Measurements from ENCODE around the gene BCL2L15.

The BCL2L15 gene

DNA sequence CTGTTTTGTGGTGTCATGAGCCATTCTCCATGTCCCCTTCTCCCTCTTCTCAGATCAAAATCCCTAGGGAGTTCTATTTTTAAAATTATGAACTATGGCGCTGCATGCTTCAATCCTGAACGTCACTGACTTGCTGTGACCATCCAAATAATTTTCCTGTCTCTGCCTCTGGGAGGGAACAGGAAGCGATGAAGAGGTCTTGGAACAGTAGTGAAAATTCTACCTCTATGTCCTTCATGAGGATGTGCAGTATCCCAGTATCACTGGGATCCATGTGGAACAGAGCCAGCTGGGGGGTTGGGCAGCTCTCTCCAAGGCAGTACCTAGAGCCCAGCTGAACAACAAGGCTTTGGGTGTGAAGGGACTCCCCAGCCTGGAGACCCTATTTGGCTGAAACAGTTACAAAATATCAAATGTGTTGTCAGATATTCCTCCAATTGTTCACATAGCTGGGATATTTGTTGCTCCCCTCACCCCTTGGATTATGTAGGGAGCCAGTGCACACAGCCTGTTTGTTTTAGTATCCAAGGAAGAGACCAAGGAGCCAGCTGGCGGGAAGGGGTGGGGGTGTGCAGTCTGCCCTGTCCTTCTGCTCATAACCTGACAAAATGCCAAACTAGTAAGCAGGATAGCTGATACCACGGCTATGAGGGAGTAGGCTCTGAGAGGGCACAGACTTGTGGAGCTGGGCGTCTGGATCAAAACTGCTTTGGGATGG lies 25.4 kb upstream of the BCL2L15 start:
- FAIRE-seq = no peak
- DNase-seq (ENCODE audit: insufficient read length, low spot score) = no peak

DNA sequence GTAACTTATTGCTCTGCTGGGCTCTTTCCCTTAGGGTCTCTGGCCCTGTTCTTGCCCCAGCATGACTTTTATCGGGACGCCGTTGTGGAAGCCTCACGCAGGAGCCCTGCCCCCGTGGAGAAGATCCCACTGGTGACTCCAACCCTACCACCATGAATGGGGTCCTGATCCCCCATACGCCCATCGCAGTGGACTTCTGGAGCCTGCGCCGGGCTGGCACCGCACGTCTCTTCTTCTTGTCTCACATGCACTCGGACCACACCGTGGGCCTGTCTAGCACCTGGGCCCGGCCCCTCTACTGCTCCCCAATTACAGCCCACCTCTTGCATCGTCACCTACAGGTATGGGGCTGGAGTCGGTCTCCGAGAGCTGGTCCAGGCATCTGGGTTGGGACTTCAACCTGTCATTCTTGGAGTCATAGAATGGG lies 18.1 kb upstream of the BCL2L15 start:
- no peak for DNase-seq (ENCODE audit: insufficient read length, low spot score)

DNA sequence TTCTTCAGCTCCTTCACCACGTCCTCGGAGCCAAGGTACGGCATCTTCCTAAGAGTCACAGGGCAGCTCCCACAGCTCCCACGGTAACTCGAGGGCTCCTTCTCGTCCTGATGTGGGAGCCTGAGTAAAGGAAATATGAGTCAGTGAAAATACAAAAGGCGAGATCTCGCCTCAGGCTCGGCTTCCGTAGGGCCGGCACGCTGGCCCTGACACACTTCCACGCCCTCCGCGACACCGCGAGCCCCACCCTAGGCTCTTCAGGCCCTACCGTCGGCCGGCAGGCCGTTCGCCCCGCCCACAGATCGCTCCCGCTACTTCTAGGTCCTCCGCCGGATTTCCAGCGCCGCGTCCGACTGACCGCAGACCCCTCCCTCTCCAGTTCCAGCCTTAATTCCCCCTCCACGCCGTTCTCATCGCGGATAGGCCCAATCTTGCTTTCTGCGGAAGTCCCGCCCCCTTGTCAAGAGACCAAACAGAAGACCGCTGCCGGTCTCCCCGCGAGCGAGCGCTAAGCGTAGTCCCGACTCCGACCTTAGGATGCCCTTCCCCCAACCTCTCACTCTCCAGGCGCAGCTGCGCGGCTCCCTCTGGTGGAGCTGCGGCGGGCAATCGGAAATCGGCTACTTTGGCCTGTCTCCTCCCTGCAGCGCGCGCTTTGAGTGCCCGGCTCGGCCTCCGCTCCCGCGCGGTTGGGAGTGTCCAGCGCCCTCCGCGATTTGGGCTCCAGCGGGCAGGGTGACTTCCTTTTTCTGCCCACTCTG lies 17.5 kb upstream of the BCL2L15 start, which contains the start of the genes AP4B1 and DCLRE1B:
Gene AP4B1 (minus strand): TSS at position 126 of the 761 bp plus-strand sequence. CDS start 82 bp downstream, at position 44.
Gene DCLRE1B (plus strand): TSS at position 653 of the 761 bp plus-strand sequence. CDS start 261 bp downstream, outside the sequence.
- DNase-seq (ENCODE audit: insufficient read length, low spot score) (peak; percentile 88), FAIRE-seq (peak; percentile 90)

More for the DNA sequence above, 18.1 kb upstream of the BCL2L15 start:
- no peak for FAIRE-seq

DNA sequence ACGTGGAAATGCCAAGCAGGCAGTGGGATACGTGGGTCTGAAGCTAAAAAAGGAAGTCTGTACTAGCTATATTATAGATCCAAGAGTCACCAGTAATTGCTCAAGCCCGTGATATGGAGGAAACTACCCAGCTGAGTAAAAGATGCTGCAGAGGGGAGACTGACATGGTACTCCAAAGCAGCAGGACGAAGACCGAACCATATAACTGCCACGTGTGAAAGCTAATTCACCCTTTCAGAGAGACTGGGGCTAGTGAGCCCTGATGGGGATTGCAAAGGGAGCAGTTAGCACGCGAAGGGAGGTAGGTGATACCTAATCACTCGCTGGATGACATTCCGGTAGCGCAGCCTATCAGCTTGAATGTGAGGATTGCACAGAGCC lies 16.9 kb upstream of the BCL2L15 start:
- DNase-seq (ENCODE audit: insufficient read length, low spot score) (no peak), FAIRE-seq (no peak)

DNA sequence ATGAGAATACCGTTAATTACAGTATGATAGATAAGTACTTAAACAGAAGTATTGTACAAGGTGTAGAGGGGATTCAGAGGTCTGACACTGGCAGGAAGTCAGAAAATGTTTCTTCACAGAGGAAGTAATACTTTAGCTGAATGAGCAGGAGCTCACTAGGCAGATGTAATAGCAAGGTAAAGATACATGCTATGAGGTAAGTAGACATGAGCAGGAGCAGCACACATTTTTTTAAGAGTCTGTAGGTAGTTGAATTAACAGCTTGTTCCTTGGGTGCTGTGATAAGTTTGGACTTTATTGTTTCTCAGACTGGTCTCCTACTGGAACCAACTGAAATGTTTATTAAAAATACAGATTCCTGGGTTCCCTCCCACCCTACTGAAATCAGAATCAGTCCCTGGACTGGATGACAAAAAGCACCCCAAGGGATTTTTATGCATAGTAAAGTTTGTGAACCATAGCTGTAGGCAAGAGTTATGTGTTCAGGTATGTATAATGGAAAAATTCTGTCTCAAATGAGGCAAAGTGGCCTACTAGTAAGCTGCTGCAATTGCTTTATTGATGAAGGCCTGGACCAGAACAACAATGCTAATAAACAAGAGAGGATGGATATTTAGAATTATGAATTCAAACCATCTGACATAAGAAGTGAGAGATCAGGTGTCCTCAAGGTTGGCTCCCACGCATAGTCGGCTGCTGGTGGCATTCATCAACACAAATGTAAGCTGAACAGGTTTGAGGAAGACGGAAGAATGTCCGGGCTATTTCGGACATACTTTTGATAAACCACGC lies 16.3 kb upstream of the BCL2L15 start:
- DNase-seq (ENCODE audit: insufficient read length, low spot score) (no peak), FAIRE-seq (no peak)

DNA sequence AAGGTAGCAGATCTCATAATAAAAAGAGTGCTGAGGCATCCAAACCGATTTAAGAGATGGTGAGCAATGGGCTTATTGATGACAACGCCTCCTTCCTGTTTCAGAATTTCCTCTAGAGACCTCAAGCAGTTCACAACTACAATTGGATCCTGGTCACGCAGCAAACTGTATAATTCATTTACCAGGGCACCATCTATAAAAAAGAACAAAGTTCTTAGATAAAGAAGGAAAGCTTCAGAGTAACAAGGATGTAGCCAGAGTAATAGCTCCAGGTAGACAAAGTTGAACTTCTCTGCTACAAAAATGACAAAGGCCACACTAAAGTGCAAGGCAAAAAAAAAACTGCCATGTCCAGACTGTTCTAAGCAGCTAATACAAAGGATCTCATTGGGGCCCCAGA lies 13.8 kb upstream of the BCL2L15 start:
- DNase-seq (ENCODE audit: insufficient read length, low spot score) = no peak
- no peak for FAIRE-seq

DNA sequence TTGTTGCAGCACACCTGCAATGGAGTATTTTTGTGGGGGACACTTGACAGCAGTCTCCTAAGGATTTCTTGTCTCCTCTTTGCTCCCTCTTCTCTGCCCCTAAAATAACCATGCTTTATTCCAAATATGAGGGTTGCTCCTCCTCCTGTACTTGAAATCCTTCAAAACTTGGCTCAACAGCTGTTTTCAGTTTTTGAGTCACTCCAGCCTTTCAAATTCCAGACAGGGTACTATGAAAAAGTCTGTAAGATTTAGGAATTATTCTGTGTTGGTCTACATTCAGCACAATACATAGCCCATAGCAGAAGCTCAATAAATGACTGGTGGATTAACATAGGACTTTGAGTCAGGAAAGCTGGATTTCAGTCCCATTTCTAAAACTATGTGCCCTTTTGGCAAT lies 11.7 kb upstream of the BCL2L15 start:
- FAIRE-seq (no peak), DNase-seq (ENCODE audit: insufficient read length, low spot score) (no peak)

DNA sequence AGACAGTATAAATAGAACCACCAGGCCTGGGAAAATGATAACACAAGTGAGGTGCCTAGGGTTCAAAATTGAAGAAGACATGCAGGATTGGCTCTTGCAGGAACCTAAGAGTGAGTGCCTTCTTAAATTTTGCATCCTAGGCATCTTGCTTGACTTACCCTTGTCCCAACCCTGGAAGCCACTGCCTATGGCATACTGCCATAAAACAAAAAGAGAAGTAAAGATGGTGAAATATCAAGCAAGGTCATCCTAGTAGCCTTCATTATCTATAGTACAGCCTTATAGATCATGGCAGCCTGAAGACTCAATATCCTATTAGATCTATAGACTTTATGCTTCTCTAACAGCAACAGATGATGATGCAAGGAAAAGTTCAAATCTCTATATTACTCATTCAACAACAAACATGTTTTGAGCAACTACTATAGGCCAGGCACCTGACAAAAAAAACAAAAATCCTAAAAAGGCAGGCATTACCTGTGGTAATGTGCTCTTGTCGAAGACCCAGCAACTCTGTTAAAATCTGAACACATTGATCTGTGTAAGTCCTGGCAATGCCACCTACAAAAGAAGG lies 10.9 kb upstream of the BCL2L15 start:
- no peak for DNase-seq (ENCODE audit: insufficient read length, low spot score)
- FAIRE-seq = no peak

DNA sequence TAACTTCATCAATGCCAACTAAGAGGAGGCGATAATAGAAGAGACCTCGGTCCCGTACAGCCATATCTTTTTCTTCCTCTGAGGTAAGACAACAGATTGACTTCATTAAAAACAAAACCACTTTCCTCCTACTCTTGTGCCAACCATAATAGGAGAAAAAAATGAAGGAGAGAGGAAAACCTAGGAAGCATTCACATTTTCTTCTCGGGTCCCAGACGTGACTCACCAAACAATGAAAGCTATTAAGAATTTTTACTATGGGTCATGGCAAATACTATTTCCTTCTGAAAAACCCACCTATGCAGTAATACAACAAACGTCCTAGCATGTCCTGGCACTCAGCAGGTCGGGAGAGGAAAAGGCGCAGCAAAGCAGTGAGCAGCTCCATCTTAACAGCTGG lies 8.6 kb upstream of the BCL2L15 start:
- FAIRE-seq = no peak
- DNase-seq (ENCODE audit: insufficient read length, low spot score) = no peak

DNA sequence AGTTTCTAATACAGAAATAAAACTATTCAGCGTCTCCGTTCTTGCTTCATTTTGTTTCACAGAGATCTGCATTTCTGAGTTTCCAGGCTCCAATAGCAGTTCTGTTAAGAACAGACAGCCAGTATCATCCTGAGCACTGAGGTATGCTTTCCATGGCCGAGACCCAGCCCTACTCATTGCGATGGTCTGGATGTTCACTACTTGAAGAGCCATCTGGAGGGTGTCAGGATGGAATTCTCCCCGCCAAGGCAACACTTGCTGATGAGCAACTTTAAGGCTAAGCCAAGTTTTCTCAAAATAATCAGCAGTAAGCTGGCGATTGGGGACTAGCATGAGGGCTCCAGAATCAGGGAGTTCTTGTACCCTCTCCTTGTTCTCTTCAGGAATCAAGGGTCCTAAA lies 7.7 kb upstream of the BCL2L15 start:
- no peak for FAIRE-seq
- no peak for DNase-seq (ENCODE audit: insufficient read length, low spot score)

DNA sequence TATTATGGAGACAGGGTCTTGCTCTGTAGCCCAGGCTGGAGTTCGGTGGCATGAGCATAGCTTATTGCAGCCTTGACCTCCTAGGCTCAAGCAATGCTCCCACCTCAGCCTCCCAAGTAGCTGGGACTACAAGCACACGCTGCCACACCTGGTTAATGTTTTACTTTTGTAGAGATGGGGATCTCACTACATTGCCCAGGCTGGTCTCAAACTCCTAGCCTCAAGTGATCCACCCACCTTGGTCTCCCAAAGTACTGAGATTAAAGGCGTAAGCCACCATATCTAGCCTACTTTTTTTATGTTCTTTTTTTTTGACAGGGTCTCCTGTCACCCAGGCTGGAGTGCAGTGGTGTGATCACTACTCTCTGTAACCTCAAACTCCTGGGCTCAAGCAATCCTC lies 5.9 kb upstream of the BCL2L15 start:
- no peak for FAIRE-seq
- no peak for DNase-seq (ENCODE audit: insufficient read length, low spot score)

DNA sequence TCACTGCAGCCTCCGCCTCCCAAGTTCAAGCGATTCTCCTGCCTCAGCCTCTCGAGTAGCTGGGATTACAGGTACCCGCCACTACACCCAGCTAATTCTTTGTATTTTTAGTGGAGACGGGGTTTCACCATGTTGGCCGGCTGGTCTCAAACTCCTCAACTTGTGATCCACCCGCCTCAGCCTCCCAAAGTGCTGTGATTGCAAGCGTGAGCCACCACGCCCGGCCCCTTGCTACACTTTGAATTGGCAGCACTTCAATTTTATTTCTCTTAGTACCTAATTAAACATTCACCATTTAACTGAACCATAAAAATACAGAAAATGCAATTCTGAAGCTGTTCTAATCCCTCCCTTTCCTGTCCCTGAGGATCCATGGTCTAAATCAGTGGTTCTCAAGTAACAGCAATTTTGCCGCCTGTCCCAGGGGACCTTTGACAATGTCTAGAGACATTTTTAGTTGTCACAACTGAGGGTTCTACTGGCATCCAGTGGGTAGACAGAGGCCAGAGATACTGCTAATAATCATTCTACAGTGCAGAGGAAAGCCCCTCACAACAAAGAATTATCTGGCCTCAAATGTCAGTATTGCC lies 4.3 kb upstream of the BCL2L15 start:
- FAIRE-seq = no peak
- no peak for DNase-seq (ENCODE audit: insufficient read length, low spot score)

DNA sequence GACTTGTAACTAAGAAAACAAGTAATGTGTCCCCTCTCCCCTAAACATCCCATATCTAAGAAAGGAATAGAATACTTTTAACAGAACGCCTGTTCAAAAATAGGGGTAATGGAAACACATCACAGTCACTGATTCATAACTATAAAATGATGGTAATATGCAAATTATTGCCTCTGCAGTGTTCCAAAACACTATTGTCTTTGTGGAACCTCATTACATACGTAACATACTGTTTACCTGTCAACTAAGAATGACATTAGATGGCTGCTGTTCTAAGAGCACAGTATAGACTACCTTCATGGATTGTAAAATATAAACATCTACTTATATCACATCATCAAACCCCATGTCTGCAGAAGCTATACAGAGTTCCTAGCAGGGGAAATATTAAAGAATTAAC lies 3.4 kb upstream of the BCL2L15 start:
- FAIRE-seq = no peak
- DNase-seq (ENCODE audit: insufficient read length, low spot score) = no peak

DNA sequence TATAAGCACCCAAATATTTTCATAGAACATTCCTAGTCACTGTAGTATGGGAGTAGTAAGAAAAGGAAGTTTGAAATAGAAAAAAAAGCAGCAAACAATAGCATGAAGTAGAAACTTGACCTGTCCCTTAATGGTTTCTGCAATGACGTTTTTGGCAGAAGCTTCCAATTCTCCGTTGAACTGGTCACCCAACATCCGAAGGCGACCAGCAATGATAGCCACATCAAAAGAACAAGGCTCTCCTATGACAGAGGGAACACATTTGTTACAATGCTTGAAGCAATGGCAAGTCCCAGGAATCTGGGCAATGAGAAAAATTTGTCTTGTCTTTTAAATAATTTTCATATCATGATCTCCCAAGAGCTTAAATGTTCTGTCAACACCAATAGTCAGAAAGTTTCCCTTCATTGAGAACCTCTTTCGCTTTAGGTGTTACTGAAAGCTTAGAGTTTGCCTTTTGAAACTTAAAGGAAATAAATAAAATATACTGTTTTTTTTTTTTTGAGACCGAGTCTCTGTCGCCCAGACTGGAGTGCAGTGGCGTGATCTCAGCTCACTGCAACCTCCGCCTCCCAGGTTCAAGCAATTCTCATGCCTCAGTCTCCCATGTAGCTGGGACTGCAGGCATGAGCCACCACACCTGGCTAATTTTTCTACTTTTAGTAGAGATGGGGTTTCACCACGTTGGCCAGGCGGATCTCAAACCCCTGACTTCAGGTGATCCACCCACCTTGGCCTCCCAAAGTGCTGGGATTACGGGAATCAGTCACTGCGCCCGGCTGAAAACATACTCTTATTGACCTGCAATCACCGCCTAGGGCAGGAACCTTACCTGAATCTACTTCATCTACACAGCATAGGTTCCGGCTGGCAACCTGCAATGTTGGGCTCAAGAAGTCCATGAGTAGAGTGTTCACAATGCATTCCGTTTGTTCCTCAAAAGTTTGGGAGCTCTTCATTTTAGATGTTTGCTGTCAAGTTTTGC lies 672 bp downstream of the BCL2L15 start:
- FAIRE-seq = peak; percentile 64

DNA sequence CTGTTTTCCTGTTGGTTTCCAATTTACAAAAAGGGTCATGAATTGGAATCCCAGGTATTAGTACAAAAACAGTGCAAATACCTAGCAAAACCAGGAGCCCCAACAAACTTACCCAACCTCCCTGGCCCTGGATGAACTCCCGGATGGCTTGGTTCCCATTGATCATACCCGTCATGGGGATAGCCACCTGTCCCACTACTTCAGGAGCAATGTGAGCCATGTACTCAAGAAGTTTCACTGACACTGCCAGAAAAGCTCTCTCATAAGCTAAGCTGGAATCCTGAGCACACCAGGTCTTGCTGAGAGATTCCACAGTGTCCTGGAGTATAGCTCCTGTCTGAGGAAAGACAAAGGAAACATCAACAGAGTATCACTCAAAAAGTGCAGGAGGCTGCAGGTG lies 5.7 kb downstream of the BCL2L15 start:
- DNase-seq (ENCODE audit: insufficient read length, low spot score) (no peak), FAIRE-seq (no peak)

More for the DNA sequence above, 672 bp downstream of the BCL2L15 start:
- no peak for DNase-seq (ENCODE audit: insufficient read length, low spot score)

DNA sequence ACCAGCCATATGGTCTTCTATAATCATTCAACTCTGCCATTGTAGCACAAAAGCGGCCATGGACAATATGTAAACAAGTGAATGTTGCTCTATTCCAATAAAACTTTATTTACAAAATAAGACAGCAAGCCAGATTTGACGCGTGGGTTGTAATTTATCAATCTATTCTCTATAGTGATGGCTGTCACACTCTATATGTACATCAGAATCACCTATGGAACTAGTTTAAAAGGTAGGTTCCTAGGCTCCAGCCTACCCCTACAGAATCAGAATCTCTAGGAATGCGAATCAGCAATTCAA lies 7.7 kb downstream of the BCL2L15 start:
- DNase-seq (ENCODE audit: insufficient read length, low spot score) (no peak), FAIRE-seq (no peak)

DNA sequence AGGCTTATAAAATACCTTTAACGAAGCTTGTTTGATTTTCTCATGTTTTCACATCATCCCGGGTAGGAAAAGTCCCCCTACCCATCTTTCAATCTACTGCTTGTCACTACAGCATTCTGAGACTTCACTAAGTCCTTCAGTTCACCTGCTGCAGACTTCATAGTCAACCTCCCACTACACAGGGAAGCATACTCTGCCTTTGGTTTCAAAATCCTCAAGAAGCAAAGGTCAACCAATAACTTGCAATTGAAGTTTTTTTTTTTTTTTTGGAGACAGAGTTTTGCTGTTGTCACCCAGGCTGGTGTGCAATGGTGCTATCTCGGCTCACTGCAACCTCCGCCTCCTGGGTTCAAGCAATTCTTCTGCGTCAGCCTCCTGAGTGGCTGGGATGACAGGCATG lies 11.2 kb downstream of the BCL2L15 start:
- DNase-seq (ENCODE audit: insufficient read length, low spot score) (no peak), FAIRE-seq (no peak)

DNA sequence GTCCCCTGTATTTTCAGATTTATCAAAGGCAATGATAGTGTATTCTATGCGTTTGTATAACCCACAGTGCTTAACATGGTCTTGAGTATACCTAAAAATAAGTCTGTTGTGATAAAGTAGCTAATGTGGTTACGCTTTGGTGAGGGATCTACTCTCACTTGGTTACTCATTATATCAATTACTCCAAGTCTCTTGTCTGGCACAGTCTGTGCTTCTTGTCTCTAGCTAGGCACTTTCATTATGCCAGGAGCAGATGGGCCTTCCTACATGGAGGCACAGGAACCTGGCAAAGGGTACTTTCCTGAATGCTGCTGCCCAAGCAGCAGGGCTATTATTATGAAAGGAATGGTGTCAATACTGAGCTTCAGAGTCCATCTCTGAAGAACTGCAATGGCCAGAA lies 11.7 kb downstream of the BCL2L15 start:
- DNase-seq (ENCODE audit: insufficient read length, low spot score) = no peak
- peak; percentile 84 for FAIRE-seq

DNA sequence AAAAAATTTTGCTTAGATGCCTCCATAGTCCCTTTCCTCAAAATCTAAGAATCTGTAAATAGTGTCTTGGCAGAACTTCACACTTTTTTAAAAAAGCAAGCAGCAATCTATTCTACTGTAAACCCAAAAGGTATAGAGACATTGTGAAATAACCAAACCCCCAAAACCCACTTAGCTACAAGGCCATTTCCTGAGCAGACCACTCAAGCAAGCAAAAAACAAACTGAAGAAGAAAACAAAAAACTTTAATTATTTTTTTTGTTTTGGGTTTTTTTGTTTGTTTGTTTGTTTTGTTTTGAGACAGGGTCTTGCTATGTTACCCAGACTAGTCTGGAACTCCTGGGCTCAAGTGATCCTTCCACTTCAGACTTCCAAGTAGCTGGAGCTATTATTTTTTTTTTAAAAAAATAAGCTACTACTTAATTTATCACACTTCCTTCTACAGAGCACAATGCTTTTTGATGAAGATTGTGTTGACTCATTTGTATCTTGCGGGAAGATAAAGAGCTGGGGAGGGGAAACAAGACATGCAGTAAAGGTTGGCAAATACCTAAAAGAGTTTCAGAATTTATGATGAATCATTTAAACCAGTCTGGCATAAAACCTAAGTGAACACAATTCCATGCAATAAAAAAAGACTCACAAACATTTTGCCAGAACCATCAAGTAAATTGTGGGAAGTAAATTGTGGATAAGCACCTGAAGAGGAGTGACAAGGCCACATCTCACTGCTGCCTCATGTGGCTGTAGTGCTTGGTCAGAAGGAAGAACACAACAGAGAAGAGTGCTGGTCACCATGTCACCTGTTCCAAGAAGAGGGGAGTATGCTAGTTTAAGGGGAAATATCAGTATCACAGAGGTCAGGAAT lies 13.1 kb downstream of the BCL2L15 start:
- DNase-seq (ENCODE audit: insufficient read length, low spot score) = no peak
- FAIRE-seq = peak; percentile 90
